Non-pigmented ciliary epithelial cell (primary cell): ENCODE results near the gene CHRNB1.

Experiments
- DNase-seq: peaks from one replicate; pipeline ENCODE4 v3.0.0-alpha.2; 2010; ENCODE audit warnings: low read depth

Gene CHRNB1

DNA sequence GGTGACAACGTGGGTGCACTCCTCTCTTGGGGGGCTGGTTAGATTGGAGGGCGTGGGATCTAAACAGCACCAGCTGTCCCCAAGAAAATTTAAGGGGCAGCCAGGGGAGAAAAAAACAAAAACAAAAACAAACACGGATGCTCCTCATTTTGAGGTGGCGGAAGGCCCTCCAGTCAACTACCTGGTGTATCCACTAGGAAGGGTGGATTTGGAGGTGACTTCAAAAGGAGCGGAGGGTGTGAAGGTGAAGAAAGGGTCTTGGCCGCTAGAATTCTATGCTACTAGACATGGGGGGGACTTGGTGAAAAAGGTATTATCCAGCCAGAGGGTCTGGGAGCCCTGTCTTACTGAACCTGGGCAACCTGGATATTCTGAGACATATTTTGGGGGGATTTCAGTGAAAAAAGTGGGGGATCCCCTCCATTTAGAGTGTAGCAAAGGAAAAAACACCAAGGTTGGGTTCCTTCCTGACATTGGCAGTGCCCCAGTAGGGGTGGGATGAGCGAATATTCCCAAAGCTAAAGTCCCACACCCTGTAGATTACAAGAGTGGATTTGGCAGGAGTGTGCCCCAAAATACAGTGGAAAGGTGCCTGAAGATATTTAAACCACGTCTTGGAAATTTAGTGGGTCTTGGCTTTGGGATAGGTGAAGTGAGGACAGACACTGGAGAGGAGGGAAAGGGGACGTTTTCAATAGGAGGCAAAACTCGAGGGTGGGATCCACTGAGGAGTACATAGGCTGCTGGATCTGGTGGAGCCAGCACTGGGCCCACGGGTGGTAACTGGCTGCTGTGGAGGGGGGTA is 6.0 kb upstream of the CHRNB1 start:
- DNase-seq, result no peak

DNA sequence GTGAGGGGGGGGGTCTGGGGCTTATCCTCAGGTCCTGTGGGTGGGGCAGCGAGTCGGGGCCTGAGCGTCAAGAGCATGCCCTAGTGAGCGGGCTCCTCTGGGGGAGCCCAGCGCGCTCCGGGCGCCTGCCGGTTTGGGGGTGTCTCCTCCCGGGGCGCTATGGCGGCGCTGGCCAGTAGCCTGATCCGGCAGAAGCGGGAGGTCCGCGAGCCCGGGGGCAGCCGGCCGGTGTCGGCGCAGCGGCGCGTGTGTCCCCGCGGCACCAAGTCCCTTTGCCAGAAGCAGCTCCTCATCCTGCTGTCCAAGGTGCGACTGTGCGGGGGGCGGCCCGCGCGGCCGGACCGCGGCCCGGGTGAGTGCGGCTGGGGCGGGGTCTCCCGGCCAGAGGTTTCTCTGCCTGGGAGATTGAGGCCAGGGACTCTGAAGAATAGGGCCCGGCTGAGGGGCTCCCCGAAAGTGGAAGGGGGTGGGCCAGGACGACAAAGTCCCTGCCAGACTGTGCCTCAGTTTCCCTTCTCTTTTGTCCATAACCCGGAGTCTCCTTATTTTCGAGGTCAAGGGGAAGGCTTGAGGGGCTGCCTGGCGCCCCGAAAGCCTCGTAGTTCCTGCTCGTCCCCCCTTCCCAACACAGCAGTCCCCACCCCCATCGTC is 5.3 kb upstream of the CHRNB1 start, which contains the start of gene FGF11:
Gene FGF11 (plus strand): TSS at position 51 of the 651 bp plus-strand sequence. CDS start 109 bp downstream, at position 160.
- no peak for DNase-seq

DNA sequence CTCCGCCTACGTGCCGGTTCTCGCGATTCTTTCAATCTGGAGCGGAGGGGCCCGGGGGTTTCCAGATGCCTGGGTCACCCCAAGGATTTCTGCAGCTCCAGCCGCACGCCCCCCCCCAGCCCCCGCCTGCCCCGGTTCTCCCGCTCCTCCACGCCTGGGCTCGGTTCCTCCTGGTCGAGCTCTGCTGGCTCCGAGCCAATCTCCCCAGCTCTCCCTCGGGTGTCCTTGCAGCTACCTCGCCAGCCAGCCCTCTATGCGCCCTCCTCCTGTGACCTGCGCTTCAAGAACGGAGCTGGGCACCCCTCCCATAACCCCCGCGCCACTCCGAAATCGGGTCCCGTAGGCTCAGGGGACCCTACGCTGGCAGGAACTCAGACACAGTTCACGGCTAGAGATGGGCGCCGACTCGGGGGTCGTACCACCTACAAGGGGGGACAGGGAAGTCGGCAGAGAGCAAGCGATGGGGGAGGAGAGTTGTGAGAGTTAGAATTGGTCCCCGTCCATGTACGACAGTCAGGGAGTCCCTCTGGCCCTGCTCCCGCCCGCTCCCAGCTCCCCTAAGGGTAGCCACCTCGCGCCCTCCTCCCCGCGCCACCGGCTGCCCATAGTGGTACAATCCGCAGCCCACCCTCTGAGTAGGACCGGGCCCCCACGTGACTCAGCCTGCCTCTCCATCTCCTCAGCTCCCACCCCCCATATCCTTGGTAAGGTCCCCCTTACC is 4.6 kb upstream of the CHRNB1 start:
- DNase-seq, result no peak

DNA sequence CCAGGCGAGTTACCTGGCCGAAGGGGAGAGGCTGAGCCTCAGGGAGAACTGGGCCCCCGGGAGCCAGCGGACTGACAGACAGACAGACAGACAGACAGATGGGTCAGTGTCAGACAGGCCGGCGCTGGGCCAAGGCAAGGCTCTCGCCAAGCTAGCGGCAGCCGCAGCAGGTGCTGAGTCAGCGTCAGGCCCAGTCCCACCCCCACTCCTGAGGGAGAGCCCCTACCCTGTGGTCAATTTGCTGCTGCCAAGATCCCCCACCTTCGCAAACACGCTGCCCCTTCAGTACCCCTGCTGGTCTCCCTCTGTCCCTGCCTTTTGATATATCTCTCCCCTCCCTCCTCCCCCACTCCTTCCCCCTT is 4.0 kb upstream of the CHRNB1 start:
- DNase-seq, result no peak

DNA sequence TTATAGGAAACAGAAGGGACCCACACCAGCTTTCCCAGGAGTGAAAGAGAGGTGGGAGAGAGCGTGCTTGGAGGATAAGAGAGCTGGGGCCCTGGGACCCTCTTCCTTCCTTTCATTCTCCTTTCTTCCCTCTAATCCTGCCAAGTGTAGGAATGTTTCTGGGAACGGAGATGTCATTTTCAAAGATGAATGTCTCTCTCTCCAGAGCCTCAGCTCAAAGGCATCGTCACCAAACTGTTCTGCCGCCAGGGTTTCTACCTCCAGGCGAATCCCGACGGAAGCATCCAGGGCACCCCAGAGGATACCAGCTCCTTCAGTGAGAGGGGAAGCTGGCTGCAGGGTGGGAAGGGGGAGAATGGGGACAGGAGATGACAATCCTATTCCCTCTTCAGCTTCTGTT is 3.6 kb upstream of the CHRNB1 start:
- DNase-seq, result no peak

DNA sequence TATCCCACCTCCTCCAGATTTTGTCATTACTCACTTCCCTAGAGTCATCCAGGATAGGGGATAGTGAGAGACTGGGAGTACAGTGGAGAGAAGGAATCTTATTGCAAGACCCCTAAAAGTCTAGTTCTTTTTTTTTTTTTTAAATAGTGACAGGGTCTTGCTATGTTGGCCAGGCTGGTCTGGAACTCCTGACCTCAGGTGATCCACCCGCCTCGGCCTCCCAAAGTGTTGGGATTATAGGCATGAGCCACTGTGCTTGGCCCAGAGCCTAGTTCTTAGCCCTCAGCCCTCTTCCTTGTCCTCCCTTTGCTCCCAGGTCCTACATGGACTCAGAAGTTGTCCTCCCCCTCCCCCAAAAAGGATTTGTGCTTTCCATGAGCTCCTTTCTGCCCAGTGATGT is 2.7 kb upstream of the CHRNB1 start:
- no peak for DNase-seq

DNA sequence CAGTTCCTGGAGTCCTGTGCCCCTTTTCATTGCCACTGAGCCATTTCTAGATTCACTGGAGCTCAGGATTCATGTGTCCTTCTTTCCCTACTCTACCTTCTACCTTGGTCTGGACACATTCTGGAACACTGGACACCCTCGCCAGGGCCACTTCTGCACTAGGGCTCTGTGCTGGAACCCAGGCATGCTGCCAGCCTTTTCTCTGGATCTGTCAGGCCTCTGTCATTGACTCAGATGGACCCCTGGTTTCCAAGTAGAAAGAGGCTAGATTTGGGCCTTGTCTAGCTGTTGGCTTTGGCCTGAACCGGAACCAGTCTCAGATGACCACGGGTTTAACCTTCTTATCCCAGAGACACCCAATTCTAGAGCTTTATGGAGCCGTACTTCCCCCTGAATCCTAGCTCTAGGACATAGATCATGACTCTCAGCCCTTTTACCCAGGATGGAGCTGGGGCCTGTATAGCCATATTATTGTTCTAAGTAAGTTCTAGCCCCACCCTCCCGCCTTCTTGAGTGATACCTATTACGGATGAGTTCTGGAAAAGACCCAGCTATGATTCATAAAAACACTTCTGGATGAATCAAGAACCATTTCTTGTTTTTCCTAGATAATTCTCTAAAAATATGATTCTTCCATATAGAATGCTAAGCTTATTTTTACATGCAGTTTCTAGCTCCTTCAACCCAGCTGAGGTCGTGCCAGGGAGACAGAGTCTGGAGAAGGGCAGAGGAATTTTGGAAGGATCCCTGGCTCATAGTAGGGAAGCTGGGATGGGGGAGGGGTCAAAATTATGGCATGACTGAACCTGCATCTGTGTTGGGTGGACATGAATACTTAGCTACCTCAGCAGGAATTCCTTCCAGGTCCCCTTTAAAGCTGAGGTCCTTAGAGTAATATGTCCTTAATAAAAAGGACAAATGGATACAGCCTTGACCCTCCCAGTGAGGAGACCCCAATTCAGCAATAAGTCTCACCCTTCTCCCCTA is 1.1 kb upstream of the CHRNB1 start:
- DNase-seq, result no peak

DNA sequence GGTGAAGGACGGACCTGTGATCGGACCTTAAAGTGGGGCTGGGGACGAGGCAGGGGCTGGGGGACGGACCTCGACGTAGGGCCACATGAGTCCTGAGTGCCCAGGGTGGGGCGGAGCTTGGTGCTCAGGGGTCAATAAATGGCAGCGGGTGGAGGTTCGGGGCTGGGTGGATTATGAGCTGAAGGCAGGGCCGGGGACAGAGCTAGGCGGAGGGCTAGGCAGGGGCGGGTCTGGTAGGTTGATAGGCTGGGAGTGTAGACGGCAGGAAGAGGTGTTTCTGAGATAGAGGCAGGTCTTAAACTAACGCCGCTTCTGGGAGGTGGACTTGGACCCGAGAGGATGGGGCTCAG is 733 bp downstream of the CHRNB1 start:
- no peak for DNase-seq

DNA sequence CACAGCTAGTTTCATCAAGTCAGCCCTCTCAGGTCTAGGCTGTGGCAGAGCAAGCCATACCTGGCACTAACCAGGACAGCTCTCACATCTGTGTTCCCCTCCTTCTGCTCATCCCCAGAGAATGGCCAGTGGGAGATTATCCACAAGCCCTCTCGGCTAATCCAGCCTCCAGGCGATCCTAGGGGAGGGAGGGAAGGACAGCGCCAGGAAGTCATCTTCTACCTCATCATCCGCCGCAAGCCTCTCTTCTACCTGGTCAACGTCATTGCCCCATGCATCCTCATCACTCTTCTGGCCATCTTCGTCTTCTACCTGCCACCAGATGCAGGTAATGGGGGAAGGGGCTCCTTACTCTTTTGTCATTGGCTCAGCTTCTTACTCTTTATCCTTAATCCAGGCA is 3.6 kb downstream of the CHRNB1 start:
- DNase-seq, result no peak

DNA sequence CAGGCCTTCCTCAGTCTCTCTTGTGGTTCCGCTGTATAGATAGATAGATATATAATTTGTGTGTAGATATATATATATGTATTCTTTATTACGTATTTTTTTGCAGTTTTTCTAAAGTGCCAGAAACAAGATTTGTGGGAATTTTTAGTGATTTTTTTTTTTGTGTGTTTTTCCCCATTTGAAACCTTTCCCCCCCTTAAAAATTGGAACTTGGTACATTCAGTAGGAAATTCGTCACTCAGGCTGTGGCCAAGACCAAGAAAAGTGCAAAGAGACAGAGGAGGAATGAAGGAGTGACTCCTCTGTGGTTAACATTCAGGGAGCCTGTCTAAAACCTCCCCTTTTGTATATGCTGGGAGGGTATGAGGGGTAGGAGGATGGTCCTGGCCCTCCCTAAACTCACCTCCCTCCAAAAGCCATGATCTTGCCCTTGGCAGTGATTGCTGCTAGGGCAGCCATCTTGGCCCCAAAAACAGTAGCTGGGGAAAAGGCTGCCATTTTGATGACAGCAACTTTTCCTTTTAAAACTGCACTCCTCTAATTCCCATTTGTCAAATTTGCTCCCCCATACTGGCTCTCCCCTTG is 15.2 kb downstream of the CHRNB1 start:
- no peak for DNase-seq

DNA sequence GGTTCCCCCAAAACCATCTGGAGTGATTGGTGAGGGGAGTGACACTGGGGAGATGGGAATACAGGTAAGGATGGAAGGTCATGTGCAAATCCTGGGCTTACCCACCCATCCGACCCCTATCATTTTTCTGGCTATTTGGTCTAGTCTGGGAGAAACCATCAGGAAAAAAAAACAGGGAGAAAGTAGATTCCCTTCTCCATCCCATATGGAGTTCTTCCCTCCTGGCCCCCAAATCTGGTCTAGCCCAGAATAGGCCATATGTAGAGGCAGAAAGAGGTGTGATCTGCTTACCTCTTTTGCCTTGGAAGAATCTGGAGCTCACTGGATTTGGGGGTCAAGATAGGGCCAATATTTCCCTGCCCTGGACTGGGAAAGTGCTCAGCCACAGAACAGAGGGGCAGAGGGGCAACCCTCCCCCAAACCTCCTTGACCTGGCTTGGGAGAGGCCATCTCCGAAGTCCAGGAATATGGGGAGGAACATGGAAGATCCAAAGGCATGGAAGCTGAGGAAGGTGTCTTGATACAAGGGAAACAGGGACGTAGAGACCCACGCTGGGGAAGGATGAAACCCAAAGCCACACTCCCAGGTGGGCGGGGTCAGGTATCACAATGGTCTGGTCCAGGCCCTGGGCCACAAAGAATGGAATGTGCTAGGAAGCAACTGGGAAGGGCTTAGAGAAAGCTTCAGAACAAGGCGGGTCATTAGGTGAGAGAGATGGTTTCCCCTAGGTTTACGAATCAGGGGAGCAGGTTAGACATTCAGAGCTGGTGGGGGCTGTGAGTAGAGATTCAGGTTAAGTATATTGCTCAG is 16.2 kb downstream of the CHRNB1 start:
- DNase-seq, result no peak

DNA sequence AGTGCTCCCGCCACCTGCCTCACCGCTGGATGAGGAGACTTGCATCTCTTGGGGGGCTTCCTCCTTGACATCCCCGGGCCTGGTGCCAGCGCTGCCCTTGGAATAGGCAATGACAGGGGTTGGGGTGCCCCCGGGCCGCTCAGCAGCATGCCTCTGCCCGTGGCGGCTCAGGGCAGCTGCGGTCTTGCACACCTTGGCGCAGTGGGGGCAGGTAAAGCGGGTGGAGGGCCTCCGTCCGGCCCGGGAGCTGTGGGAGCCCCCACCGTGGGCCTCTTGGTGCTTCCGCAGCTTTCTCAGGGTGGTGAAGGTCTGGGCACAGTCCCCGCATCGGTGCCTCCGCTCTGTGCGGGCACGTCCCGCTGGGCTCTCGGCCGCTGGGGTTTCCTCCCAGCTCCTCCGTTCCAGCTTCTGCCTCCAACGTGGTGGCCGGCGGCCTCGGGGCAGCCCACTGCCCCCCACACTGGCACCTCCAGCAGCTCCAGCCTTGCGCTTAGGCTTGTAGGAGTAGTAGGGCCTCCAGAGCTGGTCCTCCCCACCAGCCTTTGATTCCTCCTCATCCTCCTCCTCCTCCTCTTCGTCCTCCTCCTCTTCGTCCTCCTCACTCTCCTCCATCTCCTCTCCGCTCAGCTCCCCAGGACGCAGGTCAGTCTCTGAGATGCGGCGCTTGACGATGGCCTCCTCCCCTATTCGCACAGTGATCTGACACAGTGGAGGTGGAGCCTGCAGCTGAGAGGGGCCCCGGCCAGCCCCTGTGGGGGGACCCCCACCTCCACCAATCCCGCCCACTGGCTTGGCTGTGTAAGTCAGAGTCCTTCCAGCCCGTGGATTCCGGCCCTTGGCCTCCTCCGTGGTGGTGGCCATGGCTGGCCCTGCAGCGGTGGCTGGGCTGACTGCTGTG is 17.9 kb downstream of the CHRNB1 start:
- DNase-seq, result no peak

DNA sequence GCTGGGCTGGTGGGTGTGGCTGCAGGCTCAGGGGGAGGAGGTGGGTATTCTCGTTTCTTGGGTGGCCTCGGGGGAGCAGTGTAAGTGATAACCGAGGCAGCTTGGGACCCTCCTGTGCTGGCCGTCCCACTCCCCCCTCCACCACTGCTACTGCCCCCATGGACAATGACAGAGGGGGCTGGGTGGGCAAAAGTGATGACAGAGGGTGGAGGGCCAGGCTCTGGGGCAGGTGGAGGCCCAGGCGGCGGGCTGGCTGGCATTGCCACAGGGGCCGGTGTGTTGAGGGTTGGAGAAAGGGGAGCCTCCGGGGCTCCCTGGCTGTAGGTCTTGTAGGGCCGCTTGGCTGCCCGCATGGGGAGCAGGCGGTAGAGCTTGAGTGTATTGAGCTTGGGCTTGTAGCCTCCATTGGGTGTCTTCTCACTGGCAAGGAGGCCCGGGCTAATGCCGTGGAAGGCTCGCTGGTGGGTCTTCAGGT is 18.5 kb downstream of the CHRNB1 start:
- DNase-seq, result no peak

DNA sequence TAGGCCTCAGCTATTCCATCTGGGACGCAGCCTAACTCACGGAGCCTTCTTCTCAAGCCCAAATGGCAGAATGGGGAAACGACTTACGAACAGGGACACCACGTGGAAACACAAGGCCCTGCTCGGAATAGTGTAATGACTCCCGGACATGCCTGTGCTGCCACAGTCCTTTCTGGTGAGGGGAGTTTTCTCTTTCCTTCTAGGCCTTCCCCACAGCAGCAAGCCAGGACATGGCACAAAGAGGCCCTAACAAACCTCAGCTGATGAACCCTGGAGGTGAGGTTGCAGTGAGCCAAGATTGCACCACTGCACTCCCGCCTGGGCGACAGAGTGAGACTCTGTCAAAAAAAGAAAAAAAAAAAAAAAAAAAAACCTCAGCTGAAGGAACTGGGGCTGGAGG is 19.2 kb downstream of the CHRNB1 start:
- no peak for DNase-seq

DNA sequence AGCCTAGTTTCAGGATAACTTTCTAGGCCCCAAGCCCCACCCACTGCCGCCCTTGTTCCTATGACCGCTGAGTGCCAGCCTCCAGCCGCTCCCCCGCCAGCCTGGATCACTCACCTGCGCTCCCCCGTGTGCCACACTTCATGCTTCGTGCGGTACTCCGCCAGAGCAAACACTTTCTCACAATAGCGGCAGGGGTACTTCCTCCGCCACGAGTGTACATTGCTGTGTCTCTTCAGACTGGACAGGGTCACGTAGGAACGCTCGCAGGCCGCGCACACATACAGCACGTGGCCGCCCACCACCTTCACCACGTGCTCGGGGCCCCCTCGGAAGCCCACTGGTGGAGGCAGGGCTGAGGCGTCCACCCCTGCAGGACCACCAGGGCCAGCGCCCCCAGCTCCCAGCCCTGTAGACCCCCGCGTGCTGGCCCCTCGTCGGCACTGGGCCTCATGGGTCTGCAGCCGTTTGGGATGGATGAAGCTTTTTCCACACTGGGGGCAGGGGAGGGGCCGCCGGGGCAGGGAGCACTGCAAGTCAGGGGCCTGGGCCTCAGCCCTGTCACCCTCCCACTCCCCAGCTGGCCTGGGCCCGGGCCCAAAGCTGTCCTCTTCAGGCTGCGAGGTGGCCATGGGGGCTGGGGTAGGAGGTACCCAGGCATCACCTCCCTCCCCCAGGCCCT is 20.9 kb downstream of the CHRNB1 start:
- DNase-seq, result no peak

DNA sequence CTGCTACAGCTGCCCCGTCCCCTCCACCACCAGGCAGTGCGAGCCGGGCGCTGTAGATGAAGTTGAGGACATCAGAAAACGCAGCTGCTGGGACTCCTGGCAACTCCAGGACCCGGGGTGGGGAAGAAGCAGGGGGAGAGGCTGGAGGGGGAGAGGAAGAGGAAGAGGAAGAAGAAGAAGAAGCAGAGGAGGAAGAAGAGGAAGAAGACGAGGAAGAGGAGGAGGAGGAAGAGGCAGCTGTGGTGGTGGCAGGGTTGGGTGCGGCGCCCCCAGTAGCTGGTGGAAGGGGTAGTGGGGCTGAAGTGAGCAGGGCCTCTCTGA is 21.4 kb downstream of the CHRNB1 start:
- no peak for DNase-seq

DNA sequence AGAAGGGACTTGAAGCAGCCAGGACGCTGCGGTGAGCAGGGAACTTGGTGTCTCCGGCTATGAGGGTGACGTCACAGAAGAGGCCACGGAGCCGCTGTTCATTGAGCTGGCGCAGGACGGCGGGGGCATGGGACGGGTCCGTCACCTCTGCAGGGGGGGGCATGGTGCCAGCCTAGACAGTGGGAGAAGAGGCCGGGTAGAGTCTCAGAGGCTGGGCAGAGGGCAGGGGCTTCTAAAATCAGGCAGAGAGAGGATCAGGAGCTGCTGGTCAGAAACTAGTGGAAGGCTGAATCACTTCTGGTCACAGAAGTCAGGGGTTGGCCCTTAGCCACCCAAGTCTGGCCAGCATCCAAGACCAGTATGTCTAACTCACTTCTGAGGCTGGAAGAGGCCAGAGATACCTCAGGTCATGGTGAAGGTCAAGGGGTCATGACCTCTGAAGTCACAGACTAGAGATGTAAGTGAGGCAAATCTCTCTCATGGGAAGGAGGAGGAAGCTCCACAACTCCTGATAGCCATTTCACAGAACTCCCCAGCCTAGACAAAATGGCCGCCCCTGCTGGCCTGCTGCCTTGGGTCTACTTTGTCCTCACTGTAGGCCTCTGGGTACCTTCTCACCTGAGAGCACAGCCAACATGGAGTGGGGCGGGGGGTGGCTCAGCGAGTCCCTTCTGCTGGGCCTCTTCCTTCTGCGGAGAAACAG is 21.9 kb downstream of the CHRNB1 start:
- no peak for DNase-seq

DNA sequence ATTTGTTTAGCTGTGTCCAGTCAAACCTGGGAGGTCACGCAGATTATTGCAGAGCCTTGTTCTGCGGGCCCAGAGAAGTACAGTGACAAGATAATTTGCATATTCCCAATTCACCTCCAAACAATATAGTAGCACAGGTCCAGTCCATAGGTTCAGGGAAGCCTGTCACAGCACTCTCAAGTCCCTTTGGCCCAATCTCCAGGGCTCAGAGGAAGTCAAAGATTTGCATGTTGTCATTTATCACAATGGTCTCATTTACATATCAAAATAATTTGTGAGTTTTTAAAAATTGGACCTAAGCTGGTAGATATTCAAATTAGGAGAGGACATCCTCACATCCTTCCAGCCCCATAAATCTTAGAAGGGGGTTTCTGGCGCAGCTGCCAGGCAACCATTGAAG is 22.6 kb downstream of the CHRNB1 start:
- no peak for DNase-seq

DNA sequence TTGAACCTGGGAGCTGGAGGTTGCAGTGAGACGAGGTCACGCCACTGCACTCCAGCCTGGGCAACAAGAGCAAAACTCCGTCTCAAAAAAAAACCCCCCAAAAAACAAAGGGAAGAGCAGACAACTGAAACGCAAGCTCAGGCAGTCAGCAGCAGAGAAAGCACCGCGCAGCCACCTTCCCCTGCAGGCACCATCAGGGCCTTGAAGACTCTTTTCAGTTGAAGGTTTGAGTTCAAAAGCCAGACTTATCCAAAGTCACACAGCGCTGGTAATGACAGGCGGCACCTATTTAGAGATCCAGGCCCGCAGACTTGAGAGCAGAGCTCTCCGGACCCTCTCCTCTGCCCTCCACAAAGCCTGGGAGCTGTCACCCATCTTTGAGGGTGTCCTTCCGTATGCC is 23.4 kb downstream of the CHRNB1 start:
- no peak for DNase-seq
